NCI-H2196 treated with DMSO at 0.1 percent for 48 hours (cell line): ENCODE data around the gene CSF1R.

ENCODE experiments used
- DNase-seq: peaks from one replicate; lab custom pipeline; 2025; ENCODE audit not compliant: unreplicated experiment; lab: John Stamatoyannopoulos, UW

Gene CSF1R

DNA sequence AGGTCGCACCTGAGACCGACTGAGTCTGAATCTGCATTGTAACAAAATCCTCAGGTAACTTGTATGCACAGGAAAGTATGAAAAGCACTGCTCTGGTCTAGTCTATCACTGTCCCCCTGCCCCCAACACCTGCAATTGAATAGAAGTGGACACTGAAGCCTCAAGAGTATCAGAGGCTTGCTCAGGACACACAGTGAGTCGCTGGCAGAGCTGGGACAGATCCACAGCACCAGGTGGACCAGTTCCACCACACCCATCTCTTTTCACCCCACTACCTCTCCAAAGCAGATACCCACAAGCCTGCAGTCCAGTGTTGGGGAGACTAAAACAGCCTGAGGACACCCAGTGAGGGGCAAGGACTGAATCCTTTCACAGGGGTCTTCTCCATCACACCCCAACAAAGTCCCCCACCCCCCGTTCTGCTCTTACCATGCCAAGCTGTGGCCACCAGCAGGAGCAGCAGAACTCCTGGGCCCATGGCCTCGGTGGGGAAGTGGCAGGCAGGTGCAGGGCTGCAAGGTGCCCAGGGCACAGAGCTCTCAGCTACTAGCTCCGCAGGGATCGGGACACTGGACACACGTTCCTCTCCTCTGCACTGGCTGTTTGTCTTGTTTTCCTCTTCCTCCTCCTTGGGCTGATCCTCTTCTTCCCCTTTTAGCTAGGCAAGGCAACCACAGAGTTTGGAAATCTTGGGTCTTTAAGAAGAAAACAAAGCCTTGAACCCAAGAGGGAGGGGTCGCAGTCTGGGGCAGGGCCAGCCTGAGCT, at the start of gene CSF1R:
TSS of gene CSF1R (minus strand) at position 605 of the 766 bp plus-strand sequence. CDS start at position 478, 127 bp downstream.
- no peak for DNase-seq

DNA sequence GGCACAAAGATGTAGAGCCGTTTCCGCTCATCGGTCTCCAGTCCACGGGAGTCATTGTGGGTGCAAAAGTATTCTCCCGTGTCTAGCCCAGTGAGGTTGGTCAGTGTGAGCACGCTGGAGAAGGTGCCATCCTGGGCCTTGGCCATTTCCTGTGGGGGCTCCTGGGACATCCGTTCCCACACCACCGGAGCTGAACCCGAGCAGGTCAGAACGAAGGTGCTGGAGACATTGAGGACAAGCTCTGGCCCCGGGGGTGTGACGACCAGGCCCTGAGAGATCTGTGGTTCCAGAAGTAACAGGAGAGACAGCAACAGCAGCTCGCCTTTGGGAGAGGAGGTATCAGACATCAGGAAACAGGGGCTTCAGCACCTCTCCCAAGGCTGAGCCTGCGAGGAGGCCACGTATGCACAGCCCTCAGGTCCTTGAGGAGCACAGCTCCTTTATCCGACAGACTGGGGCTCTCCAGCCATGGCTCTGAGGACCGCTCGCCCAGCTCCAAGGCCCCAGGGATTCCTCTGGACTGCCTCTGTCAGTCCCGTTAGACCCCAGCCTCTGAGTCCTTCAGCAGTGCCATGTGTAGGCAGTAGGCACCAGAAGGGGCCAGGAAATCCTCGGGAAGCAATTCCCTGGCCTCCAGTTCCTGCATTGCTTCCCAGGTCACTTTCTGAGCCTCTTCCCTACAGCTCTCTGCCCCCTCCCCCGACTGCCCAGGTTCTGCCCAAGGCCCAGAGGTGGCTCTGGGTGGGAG, 49.4 kb upstream of the CSF1R start:
- DNase-seq, result no peak

GRCh38 chr5:150134198-150134588, 47.8 kb upstream of the CSF1R start:
- no peak for DNase-seq

GRCh38 chr5:150133581-150134197, 47.3 kb upstream of the CSF1R start:
- DNase-seq, result no peak

GRCh38 chr5:150132740-150133139, 46.4 kb upstream of the CSF1R start:
- DNase-seq, result no peak

DNA sequence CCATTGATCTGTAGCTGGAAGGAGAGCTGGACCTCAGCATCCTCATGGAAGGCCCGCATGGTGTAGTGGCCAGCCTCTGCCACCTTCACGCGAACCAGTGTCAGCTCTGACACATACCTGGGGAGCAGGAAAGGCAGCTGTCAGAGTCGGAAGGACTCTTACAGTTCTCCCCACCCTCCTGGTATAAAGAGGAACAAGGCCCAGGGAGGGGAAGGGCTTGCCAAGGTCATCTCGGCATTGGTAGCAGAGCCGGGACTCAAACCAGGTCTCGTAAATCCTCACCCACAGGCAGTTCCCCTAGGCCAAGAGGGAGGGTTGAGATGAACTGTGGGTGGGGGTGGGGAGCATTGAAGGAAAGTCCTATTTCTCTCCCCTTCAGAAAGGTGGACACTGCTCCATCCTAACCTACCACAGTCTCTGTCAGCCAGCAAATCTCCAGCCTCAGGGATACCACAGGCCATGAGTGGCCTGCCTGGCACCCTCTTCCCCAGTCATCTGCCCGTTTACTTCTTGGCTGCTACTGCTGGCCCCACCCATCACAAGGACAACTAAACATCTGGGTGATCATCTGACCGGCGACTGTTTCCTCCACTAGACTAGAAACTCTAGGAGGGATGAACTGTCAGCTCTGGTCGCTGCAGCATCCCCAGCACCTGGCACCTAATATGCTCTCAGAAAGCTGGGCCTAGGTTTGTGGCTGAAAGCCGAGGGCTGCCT, 45.8 kb upstream of the CSF1R start:
- DNase-seq, result no peak

DNA sequence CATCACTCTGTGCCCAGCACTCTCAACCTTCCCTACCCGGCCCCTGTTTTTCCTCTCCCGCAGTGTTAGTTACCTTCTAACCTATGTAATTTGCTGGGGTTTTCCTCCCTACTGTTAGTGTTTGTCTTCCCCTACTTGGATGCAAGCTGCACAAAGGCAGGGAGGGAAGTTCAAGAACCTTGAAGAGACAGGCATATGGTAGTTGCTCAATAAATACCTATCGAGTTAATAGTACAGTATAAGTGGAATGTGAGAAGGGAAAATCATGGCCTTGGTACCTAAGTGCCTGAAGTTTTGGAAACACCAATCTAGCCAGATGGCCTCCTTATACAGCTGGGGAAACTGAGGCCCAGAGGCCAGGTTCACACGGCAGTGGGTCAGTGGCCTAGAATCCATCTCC, 45.1 kb upstream of the CSF1R start:
- DNase-seq, result no peak

GRCh38 chr5:150130493-150130922, 44.2 kb upstream of the CSF1R start:
- no peak for DNase-seq

DNA sequence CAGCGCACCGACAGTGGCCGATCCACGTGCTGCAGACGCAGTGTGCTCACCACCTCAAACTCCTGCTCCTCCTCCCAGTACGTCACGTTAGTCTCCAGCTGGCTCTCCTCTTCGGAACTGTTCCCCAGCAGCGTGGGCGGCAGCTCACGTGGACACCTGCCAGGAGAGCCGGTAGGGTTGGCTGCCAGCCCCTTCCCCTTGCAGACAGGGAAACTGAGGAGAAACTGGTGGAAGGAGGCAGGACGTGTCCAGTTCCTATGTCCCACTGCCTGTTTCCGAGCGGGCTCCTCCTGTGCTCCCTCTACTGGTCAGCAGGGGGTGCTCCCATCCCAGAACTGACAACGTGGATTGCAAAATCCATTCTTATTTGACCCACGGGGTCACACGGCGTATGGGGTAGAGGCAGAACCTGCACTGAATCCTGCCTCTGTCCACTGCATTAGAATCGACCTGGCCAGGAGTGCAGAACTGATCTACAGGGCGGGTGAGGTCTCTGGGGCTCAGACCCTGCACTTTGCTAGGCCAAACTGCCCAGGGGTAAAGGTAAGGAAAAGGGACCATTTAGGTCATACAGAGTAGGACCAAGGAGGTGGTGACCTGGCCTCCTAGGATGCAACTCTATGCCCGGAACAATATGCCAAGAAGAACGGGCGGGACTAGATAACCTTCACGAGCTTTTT, 43.6 kb upstream of the CSF1R start:
- no peak for DNase-seq

DNA sequence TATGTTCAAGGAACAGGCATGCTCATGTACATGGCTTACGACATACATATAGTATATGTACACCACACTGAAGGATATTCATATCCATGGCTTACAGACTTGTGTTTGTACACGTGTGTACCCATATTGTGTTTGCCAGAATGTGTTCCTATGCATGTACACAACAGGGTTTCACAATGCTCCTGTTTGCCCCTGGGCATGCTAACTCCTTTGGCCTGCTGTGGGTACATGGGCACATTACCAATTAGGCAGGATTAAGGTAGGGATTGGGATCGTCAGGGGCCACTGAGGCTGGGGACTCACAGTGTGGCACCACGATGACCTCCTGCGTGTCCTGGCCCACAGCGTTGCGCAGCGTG, 43.1 kb upstream of the CSF1R start:
- DNase-seq, result no peak

DNA sequence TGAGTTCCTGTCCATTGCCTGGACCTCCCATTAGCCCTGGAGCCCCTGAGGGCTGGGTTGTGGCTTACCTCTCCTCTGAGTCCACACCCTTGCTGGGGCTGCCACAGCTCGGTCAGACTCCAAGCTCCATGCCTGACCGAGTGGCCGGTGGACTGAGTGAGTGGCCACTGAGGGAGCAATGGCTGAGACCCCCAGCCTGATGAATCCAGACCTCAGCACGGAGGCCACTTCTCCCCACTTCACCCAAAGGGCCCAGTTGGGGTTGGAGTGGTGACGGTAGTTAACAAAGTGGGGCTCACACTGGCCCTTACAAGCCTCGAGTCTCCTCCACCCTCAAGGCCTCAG, 40.5 kb upstream of the CSF1R start:
- DNase-seq, result no peak

GRCh38 chr5:150126199-150126920, 40.0 kb upstream of the CSF1R start:
- no peak for DNase-seq

GRCh38 chr5:150125334-150125733, 39.0 kb upstream of the CSF1R start:
- DNase-seq, result no peak

- no peak for DNase-seq
Measured at GRCh38 chr5:150124596-150124995, 38.2 kb upstream of the CSF1R start.

DNA sequence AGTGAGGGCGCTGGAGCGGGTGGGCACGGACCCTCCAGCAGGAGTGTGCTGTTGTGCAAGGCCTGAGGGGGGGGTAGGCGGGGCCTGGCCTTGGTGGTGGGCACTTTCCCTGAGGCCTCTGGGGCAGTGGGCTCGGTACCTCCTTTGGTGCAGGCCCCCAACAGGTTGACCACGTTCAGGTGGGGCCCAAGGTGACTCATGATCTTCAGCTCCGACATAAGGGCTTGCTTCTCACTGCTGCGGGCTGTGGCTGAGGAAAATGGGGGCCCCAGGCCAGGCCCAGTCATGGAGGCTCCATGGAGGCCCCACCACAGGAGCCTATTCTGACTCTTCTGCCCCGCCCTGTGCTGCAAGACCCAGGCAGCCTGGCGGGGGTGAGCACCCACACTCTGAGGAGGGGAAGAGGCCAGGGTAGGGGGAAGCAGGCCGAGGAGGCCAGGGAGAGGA, 37.8 kb upstream of the CSF1R start:
- no peak for DNase-seq

- no peak for DNase-seq
Measured at GRCh38 chr5:150123542-150123941, 37.2 kb upstream of the CSF1R start.

DNA sequence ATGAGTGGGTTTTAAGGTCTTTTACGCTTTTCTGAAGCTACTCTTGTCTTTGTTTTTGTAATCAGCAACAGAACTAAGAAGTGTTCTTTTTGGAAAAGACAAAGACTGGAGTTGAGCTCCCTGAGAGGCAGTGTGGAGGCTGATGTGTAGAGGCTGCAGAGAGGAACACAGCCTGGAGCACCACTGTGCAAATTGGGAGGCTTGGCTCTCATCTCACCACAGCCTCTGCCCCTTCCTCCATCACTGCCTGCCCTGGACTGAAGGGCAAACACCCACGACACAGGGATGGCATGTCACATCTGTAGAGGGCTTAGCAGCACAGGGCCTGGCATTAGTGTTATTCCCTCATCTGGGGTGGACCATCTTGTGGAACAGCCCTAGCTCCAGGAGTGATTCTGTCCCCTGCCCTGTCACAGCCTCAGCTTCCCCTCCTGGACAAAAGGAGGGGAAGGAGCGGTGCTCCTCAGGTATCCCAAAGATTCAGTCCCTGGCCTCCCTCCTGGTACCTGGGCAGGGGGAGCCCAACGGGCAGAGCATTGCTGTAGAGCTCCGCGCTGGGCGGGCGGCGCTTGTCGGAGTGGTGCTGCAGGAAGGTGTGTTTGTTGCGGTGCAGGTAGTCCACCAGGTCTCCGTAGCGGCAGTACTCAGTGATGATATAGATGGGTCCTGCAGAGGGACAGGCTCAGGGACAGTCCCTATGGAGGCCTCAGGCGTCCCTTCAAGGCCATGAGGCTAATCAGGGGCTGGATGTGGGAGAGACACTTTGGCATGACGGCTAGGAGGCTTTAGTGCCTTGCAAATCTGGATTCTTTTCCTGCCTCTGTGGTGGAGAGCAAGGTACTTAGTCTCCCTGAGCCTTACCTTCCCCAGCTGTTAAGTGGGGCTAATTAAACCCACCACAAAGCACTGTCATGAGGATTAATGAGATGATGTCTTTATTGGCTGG, 36.5 kb upstream of the CSF1R start:
- no peak for DNase-seq

DNA sequence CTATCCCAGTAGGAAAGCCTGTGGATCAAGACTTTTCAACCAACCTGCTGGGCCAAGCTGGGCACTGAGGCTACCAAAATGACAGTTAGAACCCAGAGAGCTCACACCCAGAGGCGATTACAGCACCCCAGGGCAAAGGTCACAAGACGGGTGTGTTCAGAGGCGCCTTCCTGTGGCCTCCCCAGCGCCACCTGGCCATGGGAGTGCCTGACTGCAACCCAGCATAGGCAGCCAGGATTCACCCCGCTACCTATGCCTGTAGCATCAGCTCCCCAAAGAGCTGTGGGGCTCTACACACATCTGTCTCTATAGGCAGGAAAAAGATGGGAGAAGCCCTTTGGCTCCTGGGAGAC, 35.8 kb upstream of the CSF1R start:
- DNase-seq, result no peak

DNA sequence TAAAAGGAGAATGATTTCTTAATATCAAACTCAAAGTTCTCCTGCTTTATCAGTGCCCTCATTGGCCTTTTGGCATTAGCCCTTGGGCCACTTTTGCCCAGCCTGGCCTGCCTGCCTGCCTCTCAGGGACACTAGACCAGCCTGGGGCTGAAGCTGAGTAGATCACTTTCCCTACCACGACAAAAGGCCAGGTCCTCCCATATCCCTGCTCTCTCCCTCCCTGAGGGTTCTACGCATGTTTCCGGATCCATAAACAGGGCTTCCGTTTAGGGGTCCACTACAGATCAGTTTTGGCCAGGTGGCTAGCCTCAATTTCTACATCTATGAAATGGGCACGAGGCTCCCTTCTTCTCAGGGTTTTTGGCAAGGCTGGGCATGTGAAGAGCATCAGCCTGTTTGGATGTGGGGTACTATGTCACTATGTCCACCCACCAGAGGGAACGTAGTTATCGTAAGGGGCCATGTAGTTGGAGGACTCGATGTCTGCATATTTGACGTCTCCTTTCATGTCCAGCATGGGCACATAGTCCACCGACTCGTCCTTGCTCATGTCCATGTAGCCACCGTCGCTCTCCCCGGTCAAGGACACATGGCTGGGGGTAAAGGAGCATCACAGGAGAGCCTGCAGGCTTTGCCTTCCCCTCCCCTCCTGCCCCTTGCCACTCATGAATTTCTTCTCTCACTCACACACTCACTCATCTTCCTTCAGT, 35.2 kb upstream of the CSF1R start:
- no peak for DNase-seq
